Esophagus muscularis mucosa (tissue), 4 donors: Measurements from ENCODE around the gene LILRB3. TPM values are rescaled to one million over a fixed set of nuclear protein-coding genes. Genes with fewer than 3 reads are reported as not detected.
"Not testable (repeated sequence)": the region's sequence is repeated elsewhere in the genome, so short reads cannot be mapped to it uniquely, and the experiment has no call there.

Experiments
- DNase-seq: peaks from one replicate; pipeline ENCODE4 v3.0.0-alpha.2; 2017; ENCODE audit errors: extremely low spot score
- H3K27ac ChIP-seq, 4 donors: fragments of 200-600 bp; sonication (generic); replicated peaks in 1 of 4; 1 replicate in 3 of 4; 2 replicates in 1 of 4; pipeline ENCODE4 v1.5.1; 2016 to 2019; ENCODE audit warnings: mild to moderate bottlenecking in 1 of 4
- H3K27me3 ChIP-seq, 4 donors: fragments of 200-600 bp; sonication (generic); one replicate each; pipeline versions ENCODE4 v1.5.1 to v1.6.0; 2016 to 2019
- H3K36me3 ChIP-seq, 4 donors: fragments of 200-600 bp; sonication (generic); one replicate each; pipeline ENCODE4 v1.5.1; 2016 to 2019
- H3K4me1 ChIP-seq, 4 donors: fragments of 200-600 bp; sonication (generic); one replicate each; pipeline ENCODE4 v1.5.1; 2016 to 2019
- H3K4me3 ChIP-seq, 4 donors: fragments of 200-600 bp; sonication (generic); 1 replicate in 2 of 4; 2 replicates in 2 of 4; pipeline ENCODE4 v1.5.1; 2016 to 2019; ENCODE audit warnings: mild to moderate bottlenecking in 4 of 4, moderate library complexity in 1 of 4
- H3K9me3 ChIP-seq, 4 donors: fragments of 200-600 bp; sonication (generic); 1 replicate in 3 of 4; 2 replicates in 1 of 4; pipeline ENCODE4 v1.5.1; 2016 to 2019
- CTCF ChIP-seq, 3 experiments: fragments of 200-600 bp in 2 of 3; fragments of 450-650 bp in 1 of 3; sonication (generic) in 2 of 3; IDR thresholded peaks; one replicate each; pipeline ENCODE4 v1.5.1; 2017 to 2019; ENCODE audit warnings: antibody characterized with exemption in 3 of 3, mild to moderate bottlenecking in 2 of 3, moderate library complexity in 1 of 3
- EP300 ChIP-seq: sonication (generic); formaldehyde crosslinking; IDR thresholded peaks from one replicate; pipeline ENCODE4 v1.6.1; 2017; ENCODE audit warnings: antibody characterized with exemption
- POLR2A ChIP-seq: fragments of 450-650 bp; IDR thresholded peaks from one replicate; pipeline ENCODE4 v1.6.1; 2017; ENCODE audit warnings: antibody characterized with exemption, moderate library complexity, mild to moderate bottlenecking, low read depth
- POLR2AphosphoS5 ChIP-seq, 2 donors: sonication (generic); formaldehyde crosslinking; IDR thresholded peaks; one replicate each; pipeline ENCODE4 v1.6.1; 2017; ENCODE audit warnings: antibody characterized with exemption in 2 of 2
- WGBS: methylation state at CpG from one replicate; pipeline ENCODE4 v1.1.5; 2018; 5-methylcytosine and 5-hydroxymethylcytosine counted together
- intact Hi-C: fragments of 100-400 bp; cut with DNase I; formaldehyde crosslinking; loops from one replicate; pipeline ENCODE4 v1.15.1; 2023
- total RNA-seq, 4 donors: library from RNA; depleted of rRNA; stranded (reverse); fragments of >200 nt; gene quantifications; one replicate each; pipeline versions ENCODE4 v1.1.0 to v1.2.1, GENCODE V29; 2016

Gene LILRB3
- total RNA-seq, 4 donors from 2014 or later, result 9.1 to 36.1 (median 11.3) TPM

- Histone ChIP-seq H3K4me3 (no peak overlapping the region), H3K36me3 (peaks cover 0 to 41% (median 30%) of the 10 kb centered on the region in 4 donors), H3K4me1 (no peaks in the 10 kb centered on the region), H3K27me3 (peaks cover 0 to 9% (median under 1%) of the 10 kb centered on the region in 4 donors), H3K27ac (no peak overlapping the region), H3K9me3 (no peaks in the 10 kb centered on the region)
- WGBS, result 89% methylated on average over 19 of the region's 23 CpGs
- intact Hi-C loops, result no loop called here
- TF ChIP-seq EP300 (no peak), POLR2A (no peak), POLR2AphosphoS5 (IDR thresholded peaks at IDR 0.05) (no peak), CTCF (IDR thresholded peaks at IDR 0.05) (no peak)
- DNase-seq, result no peak
These were observed 44.1 kb downstream of the LILRB3 start for GRCh38 chr19:54178581-54179261.

DNA sequence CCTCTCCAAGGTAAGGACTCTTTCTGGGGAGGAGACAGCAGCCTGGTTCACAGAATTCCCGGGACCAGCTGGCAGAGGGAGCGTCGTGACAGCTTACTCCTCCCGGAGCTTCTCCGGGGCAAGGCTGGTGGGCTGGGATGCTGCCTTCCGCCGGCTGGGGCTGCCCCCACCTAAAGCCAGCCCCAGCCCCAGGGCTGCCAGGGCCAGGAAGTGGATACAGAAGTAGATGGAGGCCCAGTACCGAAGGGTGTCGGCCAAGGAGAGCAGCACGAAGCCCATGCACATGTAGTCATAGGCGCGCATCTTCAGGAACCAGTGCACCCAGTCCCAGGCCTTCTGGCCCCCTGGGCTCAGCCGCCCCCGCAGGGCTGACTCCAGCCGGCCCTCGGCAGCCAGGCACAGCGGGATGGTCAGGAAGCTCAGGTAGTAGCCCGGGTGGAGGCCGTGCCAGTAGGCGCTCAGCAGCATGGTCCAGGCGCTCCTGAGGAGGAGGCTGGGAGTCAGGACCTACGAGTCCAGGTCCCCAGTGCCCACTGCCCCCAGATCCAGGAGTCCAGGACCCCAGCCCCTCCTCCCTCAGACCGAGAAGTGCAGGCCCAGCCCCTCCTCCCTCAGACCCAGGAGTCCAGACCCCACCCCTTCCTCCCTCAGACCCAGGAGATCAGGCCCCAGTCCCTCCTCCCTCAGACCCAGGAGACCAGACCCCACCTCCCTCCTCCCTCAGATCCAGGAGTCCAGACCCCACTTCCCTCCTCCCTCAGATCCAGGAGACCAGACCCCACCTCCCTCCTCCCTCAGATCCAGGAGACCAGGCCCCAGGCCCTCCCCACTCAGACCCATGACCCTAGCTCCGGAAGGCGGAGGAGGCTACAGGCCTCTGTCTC, 48.6 kb downstream of the LILRB3 start:
- Histone ChIP-seq H3K9me3 (no peaks in the 10 kb centered on the region), H3K27ac (no peak overlapping the region), H3K36me3 (peaks cover 0 to 18% (median 11%) of the 10 kb centered on the region in 4 donors), H3K27me3 (peaks cover 0 to 32% (median 7%) of the 10 kb centered on the region in 4 donors), H3K4me1 (peaks cover 0 to 9% (median 2%) of the 10 kb centered on the region in 4 donors), H3K4me3 (no peak overlapping the region)
- 59% methylated on average over 13 of the region's 25 CpGs for WGBS
- intact Hi-C loops, result no loop called here
- DNase-seq, result no peak
- no peak for TF ChIP-seq EP300
- TF ChIP-seq POLR2A, result no peak
- no peak for TF ChIP-seq POLR2AphosphoS5 (IDR thresholded peaks at IDR 0.05)
- TF ChIP-seq CTCF (IDR thresholded peaks at IDR 0.05), result no peak

DNA sequence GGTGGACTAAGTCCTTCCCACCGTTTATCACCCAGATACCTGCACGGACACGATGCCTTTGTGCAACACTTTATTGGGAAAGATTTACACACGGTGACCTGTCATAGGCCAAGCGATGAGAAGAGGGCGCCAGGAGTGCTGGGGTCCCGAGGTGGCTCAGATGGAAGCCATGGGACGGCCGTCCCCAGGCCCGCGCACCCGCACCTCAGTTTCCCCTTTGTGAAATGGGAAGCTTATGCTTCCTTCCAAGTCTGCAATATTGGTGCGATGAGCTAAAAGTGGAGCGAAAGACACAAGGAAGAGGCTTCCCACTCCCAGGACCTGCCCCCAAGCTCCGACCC, 49.5 kb downstream of the LILRB3 start:
- intact Hi-C loops, result no loop called here
- Histone ChIP-seq H3K27me3 (peaks cover 0 to 33% (median 7%) of the 10 kb centered on the region in 4 donors), H3K36me3 (peaks cover 0 to 9% (median 7%) of the 10 kb centered on the region in 4 donors), H3K9me3 (no peaks in the 10 kb centered on the region), H3K4me3 (peak overlapping the region in 1 of 4 donors; percentile 4), H3K27ac (no peak overlapping the region), H3K4me1 (peaks cover 1 to 12% (median 4%) of the 10 kb centered on the region in 4 donors)
- TF ChIP-seq POLR2A, result no peak
- no peak for TF ChIP-seq CTCF (IDR thresholded peaks at IDR 0.05)
- TF ChIP-seq POLR2AphosphoS5 (IDR thresholded peaks at IDR 0.05), result no peak
- no peak for TF ChIP-seq EP300
- DNase-seq, result no peak
- WGBS, result 52% methylated on average over 6 of the region's 15 CpGs

DNA sequence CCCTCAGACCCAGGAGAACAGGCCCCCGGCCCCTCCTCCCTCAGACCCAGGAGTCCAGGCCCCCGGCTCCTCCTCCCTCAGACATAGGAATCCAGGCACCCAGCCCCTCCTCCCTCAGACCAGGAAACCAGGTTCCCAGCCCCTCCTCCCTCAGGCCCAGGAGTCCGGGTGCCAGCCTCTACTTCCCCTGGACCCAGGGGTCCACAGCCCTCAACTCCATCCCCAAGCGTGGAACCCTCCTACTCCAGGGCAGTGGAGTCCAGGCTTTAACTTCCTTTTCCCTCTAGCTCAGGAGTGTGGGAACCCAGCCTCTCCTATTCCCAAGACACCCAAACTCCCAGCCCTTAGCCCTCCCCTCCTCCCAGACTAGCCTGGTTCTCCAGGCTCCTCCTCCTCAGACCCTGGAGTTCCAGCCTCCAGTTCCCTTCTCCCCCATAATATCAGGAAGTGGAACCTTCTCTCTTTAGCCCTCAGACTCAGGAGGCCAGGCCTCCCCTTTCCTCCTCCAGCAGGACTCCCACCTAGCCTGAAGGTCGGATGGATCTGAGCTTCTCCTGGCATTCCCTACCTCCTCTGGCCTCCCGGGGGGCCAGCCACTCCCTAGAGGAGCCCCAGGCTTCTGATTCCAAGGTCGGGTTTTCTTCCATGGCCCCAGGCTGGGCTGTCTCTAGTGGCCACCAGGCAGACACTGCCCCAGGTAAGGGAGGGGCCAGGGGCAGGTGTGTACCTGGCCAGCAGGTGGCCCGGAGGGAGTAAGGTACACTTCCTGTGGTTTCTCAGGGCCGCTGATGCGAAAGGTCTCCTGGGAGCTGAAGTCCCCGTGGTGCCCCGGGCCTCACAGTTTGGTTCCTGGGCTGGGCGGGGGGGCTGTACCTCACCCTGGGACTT, 50.1 kb downstream of the LILRB3 start, which contains the start of gene TMC4:
Gene TMC4, minus strand, starts transcription at position 690 of the 888 bp plus-strand sequence. Its CDS starts 43 bp downstream, at position 647.
- no peaks in the 10 kb centered on the region for H3K9me3 ChIP-seq
- DNase-seq, result no peak
- peak within 1 kb of the TSS in 3 of 4 donors; percentile 4 to 16 (median 12) for H3K4me3 ChIP-seq
- peaks cover 4 to 16% (median 8%) of the 10 kb centered on the region in 4 donors for H3K4me1 ChIP-seq
- peaks cover 0 to 7% (median 4%) of the 10 kb centered on the region in 4 donors for H3K36me3 ChIP-seq
- peak within 1 kb of the TSS in 2 of 4 donors; percentile 28 to 55 for H3K27ac ChIP-seq
- H3K27me3 ChIP-seq, result peaks cover 0 to 39% (median 7%) of the 10 kb centered on the region in 4 donors
- intact Hi-C loops, result no loop called here
- TF ChIP-seq EP300 (no peak), CTCF (IDR thresholded peaks at IDR 0.05) (no peak), POLR2A (no peak), POLR2AphosphoS5 (IDR thresholded peaks at IDR 0.05) (no peak)
- 23% methylated on average over 5 of the region's 13 CpGs for WGBS

- not testable (repeated sequence) for H3K9me3 ChIP-seq, H3K36me3 ChIP-seq, H3K4me3 ChIP-seq, DNase-seq, H3K27ac ChIP-seq
- Histone ChIP-seq H3K4me1 (peaks cover 4 to 16% (median 8%) of the 10 kb centered on the region in 4 donors), H3K27me3 (peaks cover 0 to 47% (median 7%) of the 10 kb centered on the region in 4 donors)
- WGBS, result 81% methylated on average over 14 of the region's 23 CpGs
- intact Hi-C loops, result loop anchor here (2.0 kb wide), 1 partner anchor 59 kb away; no protein-coding TSS in a partner anchor
These were observed 50.9 kb downstream of the LILRB3 start for GRCh38 chr19:54171736-54172431.
